K562 (cell line): ENCODE results near the gene MAK. TPM values are rescaled to one million over a fixed set of nuclear protein-coding genes. Genes with fewer than 3 reads are reported as not detected.

Experiments
- ATAC-seq: fragments of 200-7000 bp; cut with Tn5 transposase; 3 replicates; pipeline ENCODE4 v1.9.1; 2020; ENCODE audit warnings: moderate library complexity
- BruUV-seq: library from RNA; stranded (reverse); fragments of 400-500 nt; replicated peaks from 2 replicates; lab custom pipeline; 2021; lab: Mats Ljungman, UMichigan
- CTCF ChIA-PET: fragments of 300-600 bp; formaldehyde crosslinking; extraction: SDS; loops from one replicate; lab custom pipeline; 2021; ENCODE audit warnings: low intra/inter-chr PET ratio; lab: Yijun Ruan, JAX
- POLR2A ChIA-PET: fragments of 300-600, 350-650 bp; sonication (Branson Sonifier 250); formaldehyde crosslinking; extraction: SDS; loops from one replicate; lab custom pipeline; 2021; ENCODE audit warnings: antibody characterized with exemption, inconsistent platforms; lab: Yijun Ruan, JAX
- DNase-seq, 4 experiments: peaks; one replicate each; pipeline versions ENCODE4 v3.0.0 to v3.0.0-alpha.2; 2011 to 2018; ENCODE audit warnings: low spot score in 3 of 4, mixed read lengths in 3 of 4; ENCODE audit errors: extremely low read depth in 1 of 4
- FAIRE-seq: peaks from 2 replicates; lab custom pipeline; 2011; peaks lifted over from hg19 to GRCh38; lab: Jason Lieb, UNC
- H2AFZ ChIP-seq: 2 replicates; pipeline ENCODE4 v1.6.0; 2011; ENCODE audit warnings: low read depth, low read length, control low read depth, inconsistent platforms
- H3K27ac ChIP-seq: fragments of 200-600 bp; 3 replicates; pipeline ENCODE4 v1.8.0; 2011; ENCODE audit warnings: low read depth, mild to moderate bottlenecking, control low read depth, inconsistent platforms, low read length, moderate library complexity, mixed read lengths; ENCODE audit errors: extremely low read depth
- H3K27me3 ChIP-seq, 2 experiments: fragments of 300-600 bp in 1 of 2; 2 replicates in 1 of 2; 3 replicates in 1 of 2; pipeline versions ENCODE4 v1.6.0 to v1.8.0; 2011; ENCODE audit warnings: inconsistent platforms in 2 of 2, low read length in 2 of 2, mild to moderate bottlenecking in 1 of 2, mixed read lengths in 1 of 2, moderate library complexity in 1 of 2; ENCODE audit not compliant: control insufficient read depth in 2 of 2, insufficient read depth in 2 of 2
- H3K36me3 ChIP-seq: fragments of 300-600 bp; 3 replicates; pipeline ENCODE4 v1.8.0; 2011; ENCODE audit warnings: mild to moderate bottlenecking, low read length, inconsistent platforms; ENCODE audit not compliant: control insufficient read depth, insufficient read depth
- H3K4me1 ChIP-seq, 2 experiments: fragments of 200-600 bp in 1 of 2; replicated peaks in 1 of 2; 2 replicates in 1 of 2; 3 replicates in 1 of 2; pipeline versions ENCODE4 v1.5.1 to v1.8.0; 2011; ENCODE audit warnings: inconsistent platforms in 2 of 2, low read length in 2 of 2, mild to moderate bottlenecking in 1 of 2, mixed read lengths in 1 of 2, moderate library complexity in 1 of 2; ENCODE audit not compliant: control insufficient read depth in 2 of 2, insufficient read depth in 2 of 2
- H3K4me2 ChIP-seq: 2 replicates; pipeline ENCODE4 v1.6.1; 2011; ENCODE audit warnings: low read length, control low read depth, inconsistent platforms, mixed read lengths; ENCODE audit not compliant: insufficient read depth
- H3K4me3 ChIP-seq: fragments of 200-600 bp; sonication (generic), shearing (Covaris generic); 2 replicates; pipeline ENCODE4 v1.5.1; 2016; ENCODE audit warnings: control low read depth, inconsistent platforms
- H3K79me2 ChIP-seq: fragments of 200-600 bp; 3 replicates; pipeline ENCODE4 v1.8.0; 2011; ENCODE audit warnings: low read length, inconsistent platforms; ENCODE audit not compliant: control insufficient read depth, insufficient read depth
- H3K9ac ChIP-seq, 2 experiments: 2 replicates each; pipeline versions ENCODE4 v1.6.0 to v1.6.1; 2011; ENCODE audit warnings: low read depth in 2 of 2, low read length in 2 of 2, control low read depth in 1 of 2, inconsistent platforms in 1 of 2, mild to moderate bottlenecking in 1 of 2, mixed read lengths in 1 of 2; ENCODE audit not compliant: insufficient read depth in 1 of 2
- H3K9me1 ChIP-seq: one replicate; pipeline ENCODE4 v1.6.0; 2011; ENCODE audit warnings: inconsistent platforms, mild to moderate bottlenecking, low read length, moderate library complexity; ENCODE audit not compliant: control insufficient read depth, insufficient read depth
- H3K9me3 ChIP-seq: replicated peaks from 2 replicates; pipeline ENCODE4 v1.5.1; 2011; ENCODE audit warnings: low read depth, low read length, inconsistent platforms; ENCODE audit not compliant: control insufficient read depth, insufficient read depth
- H4K20me1 ChIP-seq: replicated peaks from 2 replicates; pipeline ENCODE4 v1.6.1; 2011; ENCODE audit warnings: low read length, inconsistent platforms, mixed read lengths; ENCODE audit not compliant: control insufficient read depth, insufficient read depth
- CC2D1A ChIP-seq: fragments of 450-650 bp; IDR thresholded peaks from 2 replicates; pipeline ENCODE4 v1.6.1; 2017; ENCODE audit warnings: mild to moderate bottlenecking
- DDX20 ChIP-seq: fragments of 450-650 bp; IDR thresholded peaks from 2 replicates; pipeline ENCODE4 v1.6.1; 2016; ENCODE audit warnings: missing genetic modification characterization, low read depth, mild to moderate bottlenecking, missing compliant biosample characterization, moderate library complexity
- HDAC3 ChIP-seq: fragments of 450-650 bp; IDR thresholded peaks from 2 replicates; pipeline ENCODE4 v1.6.1; 2018; ENCODE audit warnings: borderline replicate concordance, mild to moderate bottlenecking, moderate library complexity; ENCODE audit not compliant: partially characterized antibody
- IRF9 ChIP-seq: fragments of 450-650 bp; IDR thresholded peaks from 2 replicates; pipeline ENCODE4 v1.6.1; 2016; ENCODE audit warnings: missing biosample characterization, missing genetic modification characterization
- MBD1 ChIP-seq: fragments of 250-450 bp; sonication (Bioruptor Pico); IDR thresholded peaks from 2 replicates; pipeline ENCODE4 v1.8.0; 2022; ENCODE audit warnings: inconsistent platforms
- NFXL1 ChIP-seq: fragments of 450-650 bp; formaldehyde crosslinking; IDR thresholded peaks from 2 replicates; pipeline ENCODE4 v1.4.0; 2021; ENCODE audit warnings: mild to moderate bottlenecking
- ZBTB33 ChIP-seq: sonication (generic); formaldehyde crosslinking; IDR thresholded peaks from 2 replicates; pipeline ENCODE4 v1.8.1; 2023; ENCODE audit warnings: mild to moderate bottlenecking, missing genetic modification reagents
- ZNF699 ChIP-seq: fragments of 250-450 bp; sonication (Bioruptor Pico); IDR thresholded peaks from 2 replicates; pipeline ENCODE4 v1.8.0; 2021; ENCODE audit warnings: mild to moderate bottlenecking, moderate library complexity; ENCODE audit not compliant: insufficient replicate concordance
- WGBS: fragments of 100-300 bp; shearing (Covaris generic); methylation state at CpG from one replicate; pipeline ENCODE4 v1.1.6; 2016; ENCODE audit warnings: low coverage, mixed read lengths; ENCODE audit not compliant: insufficient coverage; ENCODE audit errors: missing lambda C conversion rate; 5-methylcytosine and 5-hydroxymethylcytosine counted together
- in situ Hi-C: fragments of 300-500 bp; cut with MboI; formaldehyde crosslinking; loops from 4 replicates; pipeline ENCODE4 v1.15.0; 2018; ENCODE audit warnings: inconsistent platforms, mixed read lengths
- intact Hi-C: fragments of 100-400 bp; cut with micrococcal nuclease; formaldehyde crosslinking; loops from 2 replicates; pipeline ENCODE4 v1.14.2; 2022
- polyA plus RNA-seq, 8 experiments: library from polyadenylated mRNA; depleted of rRNA in 4 of 8; stranded (reverse) in 5 of 8; unstranded in 3 of 8; fragments of >200 nt; fragmentation: Nextera tagmentation in 2 of 8; fragmentation: Illumina TruSeq in 1 of 8; extraction: Ambion mirVana in 2 of 8; extraction: Trizol in 1 of 8; gene quantifications; 2 replicates each; pipeline versions ENCODE4 v1.2.1 to v1.2.3, GENCODE V29; 2011 to 2014; ENCODE audit warnings: inconsistent platforms in 1 of 8, missing spikeins in 1 of 8
- total RNA-seq, 7 experiments: library from RNA; depleted of rRNA in 6 of 7; stranded (reverse); fragments of >200 nt in 6 of 7; fragmentation: Illumina TruSeq in 2 of 7; extraction: Trizol in 2 of 7; gene quantifications; 2 replicates each; pipeline versions ENCODE4 v1.2.1 to v1.2.3, GENCODE V29; 2011 to 2021; ENCODE audit warnings: low replicate concordance in 1 of 7

Gene MAK
- total and polyA plus RNA-seq, 9 of the 15 experiments (the other 6 are each of a cell fraction or from before 2014, with no cell fraction given), result 0.25 to 1.1 (median 0.53) TPM

GRCh38 chr6:10719964-10720264 is 118.4 kb downstream of the MAK start:
- peaks cover 22% of the 10 kb centered on the region for H3K79me2 ChIP-seq
- no TSS peak for BruUV-seq
- H3K27ac ChIP-seq, result no peak overlapping the region
- TF ChIP-seq IRF9 (tag) (no peak), ZBTB33 (CRISPR knock-in tag) (peak; percentile 67), MBD1 (CRISPR knock-in tag) (no peak), DDX20 (tag) (no peak), HDAC3 (no peak), ZNF699 (CRISPR knock-in tag) (no peak), NFXL1 (CRISPR knock-in tag) (no peak), CC2D1A (0 out of 2 replicates have a peak, but pooled peaks have one; percentile 0)
- peaks cover 3% of the 10 kb centered on the region; the same call in 1 of the 3 replicates for H3K36me3 ChIP-seq
- no peak overlapping the region for H3K4me2 ChIP-seq
- FAIRE-seq (no peak), DNase-seq (no peak), ATAC-seq (no peak)
- no peaks in the 10 kb centered on the region for H3K27me3 ChIP-seq
- ChIA-PET CTCF (no interaction called here), POLR2A (interaction anchor here (0.9 kb wide), 1 partner anchor 13 kb away, joined by 3 read pairs; no protein-coding TSS in a partner anchor)
- no peak overlapping the region for H2AFZ ChIP-seq
- no peaks in the 10 kb centered on the region for H4K20me1 ChIP-seq
- H3K9me1 ChIP-seq, result no peaks in the 10 kb centered on the region
- WGBS, result 85% methylated on average over 10 of the region's 21 CpGs
- H3K9ac ChIP-seq, result no peak overlapping the region
- H3K9me3 ChIP-seq, result peaks cover 13% of the 10 kb centered on the region
- intact Hi-C loops, result no loop called here
- H3K4me1 ChIP-seq, result peaks cover 22 to 24% of the 10 kb centered on the region in 2 experiments
- in situ Hi-C loops, result no loop called here
- no peak overlapping the region for H3K4me3 ChIP-seq
